Testis (tissue), 2 donors: ENCODE measurements around the gene PPP2CA.

Experiments
- POLR2A ChIP-seq: fragments of 450-650 bp; IDR thresholded peaks from one replicate; pipeline ENCODE4 v1.6.1; 2017; ENCODE audit warnings: antibody characterized with exemption, mild to moderate bottlenecking, moderate library complexity
- TF ChIP-seq, protein P1 (sequence below), 3 experiments: fragments of 450-650 bp in 2 of 3; fragments of 200-600 bp in 1 of 3; sonication (generic) in 1 of 3; IDR thresholded peaks; one replicate each; pipeline ENCODE4 v1.5.1; 2016 to 2019; ENCODE audit warnings: antibody characterized with exemption in 3 of 3, mild to moderate bottlenecking in 2 of 3, moderate library complexity in 1 of 3

DNA sequence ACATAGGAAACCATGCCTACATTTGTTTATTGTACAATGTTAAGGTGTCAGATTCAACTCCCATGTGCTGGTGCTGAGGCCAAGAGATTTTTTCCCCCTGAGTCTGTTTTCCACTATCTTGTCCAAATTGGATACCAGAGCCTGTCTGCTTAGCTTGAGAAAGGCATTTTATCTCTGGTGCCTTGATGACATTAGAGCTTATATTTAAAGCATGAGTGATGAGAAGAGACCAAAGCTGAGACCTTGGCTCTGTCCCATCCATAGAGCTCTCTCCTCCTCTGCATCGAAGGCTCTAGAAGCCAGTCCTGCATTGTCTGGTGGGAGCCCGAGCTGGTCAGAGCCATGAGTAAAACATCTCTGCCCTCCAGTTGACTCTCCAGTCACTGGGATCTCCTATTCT, 10.4 kb upstream of the PPP2CA start:
- TF ChIP-seq, protein P1, sequence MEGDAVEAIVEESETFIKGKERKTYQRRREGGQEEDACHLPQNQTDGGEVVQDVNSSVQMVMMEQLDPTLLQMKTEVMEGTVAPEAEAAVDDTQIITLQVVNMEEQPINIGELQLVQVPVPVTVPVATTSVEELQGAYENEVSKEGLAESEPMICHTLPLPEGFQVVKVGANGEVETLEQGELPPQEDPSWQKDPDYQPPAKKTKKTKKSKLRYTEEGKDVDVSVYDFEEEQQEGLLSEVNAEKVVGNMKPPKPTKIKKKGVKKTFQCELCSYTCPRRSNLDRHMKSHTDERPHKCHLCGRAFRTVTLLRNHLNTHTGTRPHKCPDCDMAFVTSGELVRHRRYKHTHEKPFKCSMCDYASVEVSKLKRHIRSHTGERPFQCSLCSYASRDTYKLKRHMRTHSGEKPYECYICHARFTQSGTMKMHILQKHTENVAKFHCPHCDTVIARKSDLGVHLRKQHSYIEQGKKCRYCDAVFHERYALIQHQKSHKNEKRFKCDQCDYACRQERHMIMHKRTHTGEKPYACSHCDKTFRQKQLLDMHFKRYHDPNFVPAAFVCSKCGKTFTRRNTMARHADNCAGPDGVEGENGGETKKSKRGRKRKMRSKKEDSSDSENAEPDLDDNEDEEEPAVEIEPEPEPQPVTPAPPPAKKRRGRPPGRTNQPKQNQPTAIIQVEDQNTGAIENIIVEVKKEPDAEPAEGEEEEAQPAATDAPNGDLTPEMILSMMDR (IDR thresholded peaks at IDR 0.05), result no peak
- no peak for TF ChIP-seq POLR2A
